ENCODE results near the gene TMEM106C. TPM values are rescaled to one million over a fixed set of nuclear protein-coding genes. Genes with fewer than 3 reads are reported as not detected.

Gene TMEM106C
- total and polyA plus RNA-seq, 2 of the 4 experiments (the other 2 are of a cell fraction) = 72.1 to 74.6 TPM

DNA sequence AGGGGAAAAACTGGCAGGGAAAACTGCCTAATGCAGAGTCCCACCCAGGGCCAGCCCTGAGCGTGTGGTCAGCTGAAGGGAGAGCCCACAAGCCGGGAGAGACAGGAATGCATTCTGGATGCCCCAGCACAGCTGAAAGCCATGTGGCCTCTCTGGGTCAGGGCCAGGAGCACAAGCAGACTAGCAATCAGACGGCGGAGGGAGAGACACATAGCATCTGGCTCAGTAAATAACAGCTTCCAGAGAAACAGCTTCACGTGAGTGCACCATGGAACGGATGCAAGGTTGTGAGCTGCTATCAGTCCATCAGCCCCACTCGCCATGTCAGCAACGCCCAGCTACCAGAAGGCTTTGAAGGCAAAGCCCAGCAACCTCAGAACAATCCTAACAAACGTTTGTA lies 28.2 kb upstream of the TMEM106C start:
- no peak overlapping the region; the same call in 2 of the 3 replicates for H2BK15ac ChIP-seq (ENCODE audit: low read depth, low read length)
- 7% methylated on average over 5 of the region's 9 CpGs; no CpG with 5 or more reads in 1 of the 2 experiments for WGBS, 2 experiments (ENCODE audit: extremely low coverage in 2 of 2, insufficient read length in 1 of 2)
- H3K56ac ChIP-seq (ENCODE audit: extremely low read depth, insufficient read depth, low read length) = no peak overlapping the region
- in situ Hi-C loops (cut with MboI; ENCODE audit: low sequenced_read_pairs) = no loop called here
- no peaks in the 10 kb centered on the region for H3K9me3 ChIP-seq (ENCODE audit: control insufficient read depth, insufficient read depth, low read length)
- no peaks in the 10 kb centered on the region for H3K79me1 ChIP-seq (ENCODE audit: low read depth in 1 of 2, low read length in 2 of 2)
- H4K91ac ChIP-seq (ENCODE audit: insufficient read depth, low read depth, low read length) = no peak overlapping the region
- no peak overlapping the region for H2AK9ac ChIP-seq (replicated peaks; ENCODE audit: low read depth, low read length, poor library complexity)
- H3K27me3 ChIP-seq (ENCODE audit: control insufficient read depth, insufficient read depth, low read length) = peaks cover 15% of the 10 kb centered on the region
- dilution Hi-C loops (cut with HindIII; ENCODE audit: low sequenced_read_pairs, unreplicated experiment) = no loop called here
- H3K27ac ChIP-seq (ENCODE audit: insufficient read depth, low read length) = no peak overlapping the region
- H3K9ac ChIP-seq (ENCODE audit: low read depth, low read length) = no peak overlapping the region
- no peak overlapping the region for H3K18ac ChIP-seq (ENCODE audit: low read depth, low read length)
- BruUV-seq (replicated peaks) = no TSS peak
- H3K4ac ChIP-seq (ENCODE audit: low read depth, low read length) = peak overlapping the region; percentile 90
- 0 out of 2 replicates have a peak overlapping the region, but pooled peaks have one; percentile 14 for H3K14ac ChIP-seq (replicated peaks; ENCODE audit: low read depth, low read length)
- no peak overlapping the region for H4K8ac ChIP-seq (ENCODE audit: low read depth in 2 of 2, low read length in 2 of 2)
- H3K4me2 ChIP-seq (ENCODE audit: low read depth, low read length) = no peak overlapping the region; the same call in 1 of the 2 replicates
- no peak overlapping the region for H2AK5ac ChIP-seq (ENCODE audit: low read depth, low read length)
- ATAC-seq (ENCODE audit: low read depth) (peak; percentile 97), DNase-seq (peak; percentile 82)
- no peaks in the 10 kb centered on the region for H3K36me3 ChIP-seq (ENCODE audit: control insufficient read depth, insufficient read depth, low read length)
- H3K23ac ChIP-seq (ENCODE audit: low read depth, low read length) = no peak overlapping the region
- TF ChIP-seq BHLHE40 (IDR thresholded peaks at IDR 0.05; ENCODE audit: low read depth, low read length) (peak; percentile 72), MXI1 (IDR thresholded peaks at IDR 0.05; ENCODE audit: borderline replicate concordance, low read depth, low read length) (peak; percentile 86; the same call in 1 of the 2 replicates), MAFK (IDR thresholded peaks at IDR 0.05; ENCODE audit: low read depth, low read length) (no peak), SMC3 (IDR thresholded peaks at IDR 0.05; ENCODE audit: low read depth, low read length) (no peak), RCOR1 (IDR thresholded peaks at IDR 0.05; ENCODE audit: insufficient replicate concordance, low read length) (no peak)
- TF ChIP-seq, protein P1, sequence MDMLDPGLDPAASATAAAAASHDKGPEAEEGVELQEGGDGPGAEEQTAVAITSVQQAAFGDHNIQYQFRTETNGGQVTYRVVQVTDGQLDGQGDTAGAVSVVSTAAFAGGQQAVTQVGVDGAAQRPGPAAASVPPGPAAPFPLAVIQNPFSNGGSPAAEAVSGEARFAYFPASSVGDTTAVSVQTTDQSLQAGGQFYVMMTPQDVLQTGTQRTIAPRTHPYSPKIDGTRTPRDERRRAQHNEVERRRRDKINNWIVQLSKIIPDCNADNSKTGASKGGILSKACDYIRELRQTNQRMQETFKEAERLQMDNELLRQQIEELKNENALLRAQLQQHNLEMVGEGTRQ (IDR thresholded peaks at IDR 0.05; ENCODE audit: low read depth, low read length) = peak; percentile 67
- H2BK20ac ChIP-seq (ENCODE audit: low read depth, low read length) = peak overlapping the region; percentile 9
- intact Hi-C loops (cut with micrococcal nuclease) = no loop called here
- H3K9me1 ChIP-seq (ENCODE audit: insufficient read depth, low read length) = peaks cover 17% of the 10 kb centered on the region
- peak overlapping the region; percentile 84 for H2AFZ ChIP-seq (replicated peaks; ENCODE audit: low read length, poor library complexity)
- no peak overlapping the region for H3K4me3 ChIP-seq (ENCODE audit: insufficient read depth, low read depth, low read length)
- ChIA-PET CTCF (interaction anchor here (0.5 to 1.3 kb wide), 5 partner anchors 12 to 96 kb away, joined by 3 to 4 read pairs (median 3); no protein-coding TSS in a partner anchor), POLR2A (ENCODE audit: unreplicated experiment) (no interaction called here)
- H4K5ac ChIP-seq (ENCODE audit: low read depth, low read length) = no peak overlapping the region
- H4K20me1 ChIP-seq (ENCODE audit: insufficient read depth, low read length) = no peaks in the 10 kb centered on the region
- H2BK120ac ChIP-seq (ENCODE audit: low read depth, low read length) = peak overlapping the region; percentile 3; the same call in 1 of the 2 replicates
- H2BK5ac ChIP-seq (ENCODE audit: low read depth, low read length, poor library complexity, severe bottlenecking) = no peak overlapping the region
- peaks cover 8% of the 10 kb centered on the region for H3K4me1 ChIP-seq (ENCODE audit: control insufficient read depth, insufficient read depth, low read length)

Data from IMR-90 (cell line).